ENCODE data around the gene PXYLP1.

Gene PXYLP1

DNA sequence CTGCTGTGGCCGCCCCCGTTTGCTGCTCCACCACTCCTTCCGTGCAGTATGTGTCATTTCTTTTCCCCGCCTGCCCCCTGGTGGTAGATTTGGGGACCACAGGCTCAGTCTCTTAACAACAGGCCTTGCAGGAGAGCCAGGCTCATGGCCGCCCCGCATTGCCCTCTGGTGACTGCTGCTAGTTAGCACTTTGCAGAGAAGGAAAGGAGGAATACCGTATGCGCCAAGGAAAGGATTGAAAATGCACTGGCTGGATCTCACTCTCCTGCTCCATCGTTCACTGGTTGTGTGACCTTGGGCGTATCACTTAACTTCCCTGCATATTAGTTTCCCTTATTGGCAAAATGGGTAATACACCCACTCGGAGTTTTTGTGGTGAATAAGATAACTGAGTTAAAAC, 39.3 kb upstream of the PXYLP1 start:
- H3K4ac ChIP-seq (ENCODE audit: low read depth in 1 of 2, low read length in 2 of 2) = no peak overlapping the region
- no peak overlapping the region for H3K4me3 ChIP-seq (ENCODE audit: insufficient read depth in 1 of 2, low read depth in 1 of 2, low read length in 2 of 2)
- H3K23ac ChIP-seq (ENCODE audit: low read length in 2 of 2) = no peak overlapping the region
- H2BK120ac ChIP-seq (ENCODE audit: low read depth, low read length) = no peak overlapping the region
- H2BK12ac ChIP-seq (ENCODE audit: low read length in 2 of 2) = no peak overlapping the region
- H4K91ac ChIP-seq (ENCODE audit: low read length) = no peak overlapping the region
- H3K18ac ChIP-seq (ENCODE audit: low read depth in 1 of 2, low read length in 2 of 2) = no peak overlapping the region
- peaks cover 12 to 52% of the 10 kb centered on the region in 2 experiments for H3K27me3 ChIP-seq (ENCODE audit: control insufficient read depth in 1 of 2, insufficient read depth in 1 of 2, low read length in 2 of 2)
- peaks cover 4% of the 10 kb centered on the region for H3K4me1 ChIP-seq (ENCODE audit: control insufficient read depth, insufficient read depth, low read depth, low read length)
- H3K36me3 ChIP-seq (ENCODE audit: control insufficient read depth in 1 of 2, insufficient read depth in 2 of 2, low read depth in 1 of 2, low read length in 2 of 2) = no peaks in the 10 kb centered on the region
- no peak overlapping the region for H3K27ac ChIP-seq (ENCODE audit: low read length, poor library complexity, severe bottlenecking)
- H4K8ac ChIP-seq (ENCODE audit: low read length) = no peak overlapping the region
- no peak overlapping the region for H2BK15ac ChIP-seq (ENCODE audit: low read depth, poor library complexity, severe bottlenecking)
- DNase-seq = peak; percentile 93
- H2AK5ac ChIP-seq (ENCODE audit: low read length, severe bottlenecking) = no peak overlapping the region
- H3K9me3 ChIP-seq (ENCODE audit: control insufficient read depth, low read length) = peaks cover 4% of the 10 kb centered on the region
- H3K4me2 ChIP-seq (ENCODE audit: low read length, poor library complexity, severe bottlenecking) = no peak overlapping the region
- H2BK5ac ChIP-seq (ENCODE audit: low read depth, low read length, poor library complexity, severe bottlenecking) = no peak overlapping the region
- 10% methylated on average over 9 of the region's 11 CpGs for WGBS
- H3K9ac ChIP-seq (ENCODE audit: low read length) = no peak overlapping the region
- H3K79me1 ChIP-seq (replicated peaks; ENCODE audit: low read length, poor library complexity, severe bottlenecking) = no peaks in the 10 kb centered on the region
- H3K14ac ChIP-seq (ENCODE audit: low read length in 2 of 2) = no peak overlapping the region
- no peak overlapping the region for H2AFZ ChIP-seq (ENCODE audit: low read depth, low read length)

DNA sequence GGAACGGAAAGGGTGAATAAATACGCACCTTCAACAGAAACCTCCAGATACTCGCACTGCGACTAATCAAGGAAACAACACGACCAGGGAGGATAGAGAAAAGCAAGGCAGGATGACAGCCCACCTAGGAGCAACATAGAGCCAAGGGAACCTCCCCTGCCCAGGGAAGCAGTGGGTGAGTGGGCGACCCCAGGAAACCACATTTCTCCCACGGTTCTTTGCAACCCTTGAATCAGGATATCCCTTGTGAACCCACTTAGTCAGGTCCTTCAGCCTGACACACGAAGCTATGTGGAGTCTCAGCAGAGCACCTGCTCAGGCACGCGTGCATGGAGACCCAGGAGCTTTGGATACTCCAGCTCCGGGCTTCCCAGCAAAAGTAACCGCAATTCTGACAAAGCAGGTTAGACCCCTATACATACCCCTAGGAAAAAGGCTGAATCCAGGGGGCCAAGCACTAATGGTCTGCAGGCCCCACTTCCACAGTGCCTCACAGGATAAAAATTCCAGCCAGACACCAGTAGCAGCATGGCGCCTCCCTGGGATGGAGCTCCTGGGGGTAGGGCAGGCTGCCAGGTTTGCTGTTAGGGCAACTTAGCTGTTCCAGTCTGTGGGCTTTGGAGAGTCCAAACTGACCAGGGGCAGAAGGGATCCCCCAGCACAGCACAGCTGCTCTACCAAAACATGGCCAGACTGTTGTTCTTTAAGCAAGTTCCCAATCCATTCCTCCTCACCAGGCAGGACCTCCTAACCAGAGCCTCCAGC, 38.4 kb upstream of the PXYLP1 start:
- Histone ChIP-seq H3K36me3 (ENCODE audit: control insufficient read depth in 1 of 2, insufficient read depth in 2 of 2, low read depth in 1 of 2, low read length in 2 of 2) (no peaks in the 10 kb centered on the region), H2BK12ac (ENCODE audit: low read length in 2 of 2) (no peak overlapping the region), H3K4me1 (ENCODE audit: control insufficient read depth, insufficient read depth, low read depth, low read length) (peaks cover 4% of the 10 kb centered on the region), H3K27me3 (ENCODE audit: control insufficient read depth in 1 of 2, insufficient read depth in 1 of 2, low read length in 2 of 2) (peaks cover 12 to 49% of the 10 kb centered on the region in 2 experiments), H3K4me3 (ENCODE audit: insufficient read depth in 1 of 2, low read depth in 1 of 2, low read length in 2 of 2) (no peak overlapping the region), H3K9ac (ENCODE audit: low read length) (no peak overlapping the region), H2AK5ac (ENCODE audit: low read length, severe bottlenecking) (no peak overlapping the region), H2BK15ac (ENCODE audit: low read depth, poor library complexity, severe bottlenecking) (no peak overlapping the region), H4K8ac (ENCODE audit: low read length) (no peak overlapping the region), H2BK5ac (ENCODE audit: low read depth, low read length, poor library complexity, severe bottlenecking) (no peak overlapping the region), H2BK120ac (ENCODE audit: low read depth, low read length) (no peak overlapping the region), H3K14ac (ENCODE audit: low read length in 2 of 2) (no peak overlapping the region), H2AFZ (ENCODE audit: low read depth, low read length) (no peak overlapping the region), H4K91ac (ENCODE audit: low read length) (no peak overlapping the region), H3K4ac (ENCODE audit: low read depth in 1 of 2, low read length in 2 of 2) (no peak overlapping the region), H3K79me1 (replicated peaks; ENCODE audit: low read length, poor library complexity, severe bottlenecking) (no peaks in the 10 kb centered on the region), H3K23ac (ENCODE audit: low read length in 2 of 2) (no peak overlapping the region), H3K9me3 (ENCODE audit: control insufficient read depth, low read length) (peaks cover 4% of the 10 kb centered on the region), H3K27ac (ENCODE audit: low read length, poor library complexity, severe bottlenecking) (no peak overlapping the region), H3K4me2 (ENCODE audit: low read length, poor library complexity, severe bottlenecking) (no peak overlapping the region), H3K18ac (ENCODE audit: low read depth in 1 of 2, low read length in 2 of 2) (no peak overlapping the region)
- no peak for DNase-seq
- 81% methylated on average over 13 of the region's 13 CpGs for WGBS

DNA sequence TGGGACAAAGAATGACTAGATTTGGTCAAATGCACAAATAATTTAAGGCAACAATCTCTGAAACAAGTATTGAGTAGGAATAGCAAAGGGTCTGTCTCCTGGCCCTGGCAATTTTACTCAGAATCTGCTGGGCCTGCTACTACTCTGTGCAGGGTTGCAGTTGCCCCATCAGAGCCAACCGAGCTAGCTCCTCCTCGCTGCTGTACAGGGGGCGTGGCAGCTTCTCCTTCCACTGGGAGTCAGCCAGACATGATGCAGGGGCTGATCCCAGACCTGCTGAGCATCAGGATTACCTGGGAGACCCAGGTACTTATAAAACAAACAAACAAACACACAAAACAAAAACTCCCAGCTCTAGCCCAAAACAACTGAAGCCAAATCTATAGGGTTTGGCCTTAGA, 30.5 kb upstream of the PXYLP1 start:
- Histone ChIP-seq H3K79me1 (replicated peaks; ENCODE audit: low read length, poor library complexity, severe bottlenecking) (no peaks in the 10 kb centered on the region), H2BK15ac (ENCODE audit: low read depth, poor library complexity, severe bottlenecking) (no peak overlapping the region), H3K9me3 (ENCODE audit: control insufficient read depth, low read length) (peaks cover under 1% of the 10 kb centered on the region), H2BK5ac (ENCODE audit: low read depth, low read length, poor library complexity, severe bottlenecking) (no peak overlapping the region), H3K27ac (ENCODE audit: low read length, poor library complexity, severe bottlenecking) (no peak overlapping the region), H3K18ac (ENCODE audit: low read depth in 1 of 2, low read length in 2 of 2) (no peak overlapping the region), H3K4me1 (ENCODE audit: control insufficient read depth, insufficient read depth, low read depth, low read length) (no peaks in the 10 kb centered on the region), H3K36me3 (ENCODE audit: control insufficient read depth in 1 of 2, insufficient read depth in 2 of 2, low read depth in 1 of 2, low read length in 2 of 2) (no peaks in the 10 kb centered on the region), H2BK12ac (ENCODE audit: low read length in 2 of 2) (no peak overlapping the region), H2AFZ (ENCODE audit: low read depth, low read length) (no peak overlapping the region), H3K14ac (ENCODE audit: low read length in 2 of 2) (no peak overlapping the region), H4K91ac (ENCODE audit: low read length) (no peak overlapping the region), H4K8ac (ENCODE audit: low read length) (no peak overlapping the region), H3K23ac (ENCODE audit: low read length in 2 of 2) (no peak overlapping the region), H3K4me2 (ENCODE audit: low read length, poor library complexity, severe bottlenecking) (no peak overlapping the region), H3K9ac (ENCODE audit: low read length) (no peak overlapping the region), H3K4ac (ENCODE audit: low read depth in 1 of 2, low read length in 2 of 2) (no peak overlapping the region), H3K27me3 (ENCODE audit: control insufficient read depth in 1 of 2, insufficient read depth in 1 of 2, low read length in 2 of 2) (peaks cover 16 to 34% of the 10 kb centered on the region in 2 experiments), H3K4me3 (ENCODE audit: insufficient read depth in 1 of 2, low read depth in 1 of 2, low read length in 2 of 2) (no peak overlapping the region), H2BK120ac (ENCODE audit: low read depth, low read length) (no peak overlapping the region), H2AK5ac (ENCODE audit: low read length, severe bottlenecking) (no peak overlapping the region)
- 63% methylated on average over 3 of the region's 3 CpGs for WGBS
- no peak for DNase-seq

DNA sequence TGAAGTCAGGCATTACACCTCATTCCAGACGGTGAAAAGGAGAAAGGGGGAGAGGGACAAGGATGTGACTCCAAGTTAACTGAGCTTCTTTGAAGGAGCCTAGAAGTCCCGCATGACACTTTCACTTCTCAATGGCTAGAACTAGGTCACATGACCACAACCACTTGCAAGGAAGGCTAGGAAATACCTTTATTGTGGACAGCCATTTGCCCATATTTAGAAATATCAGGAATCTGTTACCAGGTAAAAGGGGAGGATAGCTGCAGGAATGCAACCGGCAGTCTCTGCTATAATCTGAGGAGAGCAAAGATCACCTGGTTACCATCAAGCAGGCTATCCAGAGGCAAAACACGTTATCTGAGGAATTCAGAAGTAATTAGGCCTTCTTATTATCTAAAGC, 28.9 kb upstream of the PXYLP1 start:
- H3K9me3 ChIP-seq (ENCODE audit: control insufficient read depth, low read length) = no peaks in the 10 kb centered on the region
- no peak overlapping the region for H3K9ac ChIP-seq (ENCODE audit: low read length)
- H3K36me3 ChIP-seq (ENCODE audit: control insufficient read depth in 1 of 2, insufficient read depth in 2 of 2, low read depth in 1 of 2, low read length in 2 of 2) = no peaks in the 10 kb centered on the region
- no peak for DNase-seq
- no peak overlapping the region for H2BK15ac ChIP-seq (ENCODE audit: low read depth, poor library complexity, severe bottlenecking)
- H3K18ac ChIP-seq (ENCODE audit: low read depth in 1 of 2, low read length in 2 of 2) = no peak overlapping the region
- no peak overlapping the region for H2BK120ac ChIP-seq (ENCODE audit: low read depth, low read length)
- 84% methylated on average over 4 of the region's 4 CpGs for WGBS
- H3K14ac ChIP-seq (ENCODE audit: low read length in 2 of 2) = no peak overlapping the region
- H3K79me1 ChIP-seq (replicated peaks; ENCODE audit: low read length, poor library complexity, severe bottlenecking) = no peaks in the 10 kb centered on the region
- H3K4me1 ChIP-seq (ENCODE audit: control insufficient read depth, insufficient read depth, low read depth, low read length) = no peaks in the 10 kb centered on the region
- H3K4me2 ChIP-seq (ENCODE audit: low read length, poor library complexity, severe bottlenecking) = no peak overlapping the region
- H3K27ac ChIP-seq (ENCODE audit: low read length, poor library complexity, severe bottlenecking) = no peak overlapping the region
- H2AK5ac ChIP-seq (ENCODE audit: low read length, severe bottlenecking) = no peak overlapping the region
- no peak overlapping the region for H4K91ac ChIP-seq (ENCODE audit: low read length)
- no peak overlapping the region for H2BK5ac ChIP-seq (ENCODE audit: low read depth, low read length, poor library complexity, severe bottlenecking)
- no peak overlapping the region for H2AFZ ChIP-seq (ENCODE audit: low read depth, low read length)
- H3K23ac ChIP-seq (ENCODE audit: low read length in 2 of 2) = no peak overlapping the region
- H4K8ac ChIP-seq (ENCODE audit: low read length) = no peak overlapping the region
- no peak overlapping the region for H3K4ac ChIP-seq (ENCODE audit: low read depth in 1 of 2, low read length in 2 of 2)
- H2BK12ac ChIP-seq (ENCODE audit: low read length in 2 of 2) = no peak overlapping the region
- no peak overlapping the region for H3K4me3 ChIP-seq (ENCODE audit: insufficient read depth in 1 of 2, low read depth in 1 of 2, low read length in 2 of 2)
- peaks cover 16 to 25% of the 10 kb centered on the region in 2 experiments for H3K27me3 ChIP-seq (ENCODE audit: control insufficient read depth in 1 of 2, insufficient read depth in 1 of 2, low read length in 2 of 2)
